Measurements from ENCODE around the gene HOXC11. TPM values are rescaled to one million over a fixed set of nuclear protein-coding genes. Genes with fewer than 3 reads are reported as not detected.

HOXC11 gene
- total and polyA plus RNA-seq, 2 donors (not counting 1 experiment from before 2014, with no cell fraction given) = not detected

DNA sequence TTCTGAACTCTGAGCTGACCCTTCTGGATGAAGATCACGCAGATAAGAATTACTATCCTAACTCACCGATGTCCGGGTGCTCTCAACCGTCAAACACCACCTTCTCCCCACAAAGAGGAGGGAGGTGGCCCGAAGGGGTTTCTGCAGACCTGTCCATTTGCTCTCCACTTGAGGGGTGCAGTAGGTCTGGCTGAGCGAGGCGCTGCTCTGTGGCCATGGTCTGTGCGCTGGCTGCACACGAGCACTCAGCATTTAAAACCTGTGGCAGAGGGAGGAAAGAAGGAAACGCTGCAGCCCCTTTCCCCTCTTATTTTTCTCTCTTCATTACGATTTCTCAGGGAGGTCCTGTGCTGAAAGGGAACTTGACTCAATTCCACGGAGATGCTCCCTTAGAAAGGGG lies 35.8 kb upstream of the HOXC11 start:
- CTCF ChIA-PET = no interaction called here
- H3K79me2 ChIP-seq (ENCODE audit: control insufficient read depth, insufficient read depth, low read length) = no peaks in the 10 kb centered on the region
- no peaks in the 10 kb centered on the region for H4K20me1 ChIP-seq (ENCODE audit: control insufficient read depth, insufficient read depth, low read length, poor library complexity, severe bottlenecking)
- Mint-ChIP-seq H3K4me3 (no peak overlapping the region), H3K27ac (no peak overlapping the region), H3K9me3 (ENCODE audit: insufficient read depth) (no peaks in the 10 kb centered on the region), H3K4me1 (peaks cover 10% of the 10 kb centered on the region), H3K27me3 (peaks cover 79% of the 10 kb centered on the region)
- peaks cover 0 to 56% (median 2%) of the 10 kb centered on the region in 3 donors for H3K9me3 ChIP-seq (ENCODE audit: control extremely low read depth in 1 of 3, control insufficient read depth in 2 of 3, insufficient read depth in 1 of 3, low read length in 2 of 3)
- H3K36me3 ChIP-seq (replicated peaks in 1 of 2; ENCODE audit: control extremely low read depth in 1 of 2, control insufficient read depth in 1 of 2, extremely low read depth in 1 of 2, insufficient read depth in 2 of 2, low read length in 1 of 2) = no peaks in the 10 kb centered on the region
- H3K9ac ChIP-seq (ENCODE audit: low read length) = no peak overlapping the region
- peaks cover 0 to 90% (median 73%) of the 10 kb centered on the region in 4 experiments for H3K27me3 ChIP-seq (replicated peaks in 1 of 4; ENCODE audit: control extremely low read depth in 1 of 4, control insufficient read depth in 3 of 4, insufficient read depth in 4 of 4, low read length in 3 of 4)
- H3K4me1 ChIP-seq (ENCODE audit: control insufficient read depth in 2 of 2, insufficient read depth in 2 of 2, low read length in 2 of 2) = peaks cover 10 to 30% of the 10 kb centered on the region in 2 donors
- H3K4me2 ChIP-seq (replicated peaks; ENCODE audit: low read depth, low read length, poor library complexity, severe bottlenecking) = no peak overlapping the region
- intact Hi-C loops (cut with micrococcal nuclease) = no loop called here
- POLR2A ChIA-PET = no interaction called here
- no peak for ATAC-seq (ENCODE audit: low read depth)
- no peak overlapping the region for H2AFZ ChIP-seq (ENCODE audit: insufficient read depth, low read depth, low read length, poor library complexity, severe bottlenecking)
- TF ChIP-seq, protein P1, sequence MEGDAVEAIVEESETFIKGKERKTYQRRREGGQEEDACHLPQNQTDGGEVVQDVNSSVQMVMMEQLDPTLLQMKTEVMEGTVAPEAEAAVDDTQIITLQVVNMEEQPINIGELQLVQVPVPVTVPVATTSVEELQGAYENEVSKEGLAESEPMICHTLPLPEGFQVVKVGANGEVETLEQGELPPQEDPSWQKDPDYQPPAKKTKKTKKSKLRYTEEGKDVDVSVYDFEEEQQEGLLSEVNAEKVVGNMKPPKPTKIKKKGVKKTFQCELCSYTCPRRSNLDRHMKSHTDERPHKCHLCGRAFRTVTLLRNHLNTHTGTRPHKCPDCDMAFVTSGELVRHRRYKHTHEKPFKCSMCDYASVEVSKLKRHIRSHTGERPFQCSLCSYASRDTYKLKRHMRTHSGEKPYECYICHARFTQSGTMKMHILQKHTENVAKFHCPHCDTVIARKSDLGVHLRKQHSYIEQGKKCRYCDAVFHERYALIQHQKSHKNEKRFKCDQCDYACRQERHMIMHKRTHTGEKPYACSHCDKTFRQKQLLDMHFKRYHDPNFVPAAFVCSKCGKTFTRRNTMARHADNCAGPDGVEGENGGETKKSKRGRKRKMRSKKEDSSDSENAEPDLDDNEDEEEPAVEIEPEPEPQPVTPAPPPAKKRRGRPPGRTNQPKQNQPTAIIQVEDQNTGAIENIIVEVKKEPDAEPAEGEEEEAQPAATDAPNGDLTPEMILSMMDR (IDR thresholded peaks at IDR 0.05) = no peak
- no peak for TF ChIP-seq EZH2 (IDR thresholded peaks at IDR 0.05; ENCODE audit: borderline replicate concordance, insufficient read depth, low read depth, low read length, poor library complexity, severe bottlenecking)
- 15% methylated on average over 5 of the region's 12 CpGs for WGBS (ENCODE audit: insufficient coverage)
- no peak overlapping the region for H3K4me3 ChIP-seq (ENCODE audit: control extremely low read depth in 1 of 5, extremely low read depth in 1 of 5, insufficient read depth in 1 of 5, low read depth in 2 of 5, low read length in 4 of 5)
- no peak overlapping the region for H3K27ac ChIP-seq (ENCODE audit: low read length in 2 of 2)
- no peak for DNase-seq

DNA sequence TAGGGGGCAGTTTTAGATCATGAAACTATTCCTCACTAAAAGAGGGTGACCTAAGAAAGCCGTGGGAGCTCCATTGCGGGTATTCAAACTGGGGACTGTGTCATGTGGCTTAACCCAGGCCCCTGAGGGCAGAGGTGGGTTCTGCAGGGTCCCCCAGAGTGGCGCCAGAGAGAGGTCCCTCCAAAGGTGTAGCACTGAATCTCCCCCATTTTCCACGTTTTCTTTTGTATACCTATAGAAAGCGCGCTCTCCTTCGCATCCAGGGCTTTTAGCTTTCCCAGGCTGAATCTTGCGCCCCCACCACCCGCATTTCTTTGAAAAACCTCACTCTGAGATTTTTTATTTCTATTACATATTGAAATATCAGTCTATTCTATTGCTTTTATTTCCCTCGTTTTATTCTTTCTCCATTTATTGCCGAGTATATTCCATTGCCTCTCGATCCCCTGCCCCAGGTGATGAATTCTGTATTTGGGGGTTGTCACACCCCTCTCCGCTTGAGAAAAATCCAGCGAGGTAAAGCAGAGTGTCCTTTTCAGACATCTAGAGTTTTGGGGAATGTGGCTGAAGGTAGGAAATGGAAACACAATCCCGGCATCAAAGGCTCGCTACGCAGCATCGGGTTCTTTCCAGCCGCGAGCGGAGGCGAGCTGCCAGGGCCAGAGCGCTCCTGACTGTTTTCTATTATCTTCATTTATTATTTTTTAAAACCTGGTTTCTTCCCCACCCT lies 35.2 kb upstream of the HOXC11 start:
- Histone ChIP-seq H3K79me2 (ENCODE audit: control insufficient read depth, insufficient read depth, low read length) (no peaks in the 10 kb centered on the region), H2AFZ (ENCODE audit: insufficient read depth, low read depth, low read length, poor library complexity, severe bottlenecking) (no peak overlapping the region), H3K9me3 (ENCODE audit: control extremely low read depth in 1 of 3, control insufficient read depth in 2 of 3, insufficient read depth in 1 of 3, low read length in 2 of 3) (peaks cover 0 to 56% (median 2%) of the 10 kb centered on the region in 3 donors), H3K4me3 (ENCODE audit: control extremely low read depth in 1 of 5, extremely low read depth in 1 of 5, insufficient read depth in 1 of 5, low read depth in 2 of 5, low read length in 4 of 5) (no peak overlapping the region), H3K4me1 (ENCODE audit: control insufficient read depth in 2 of 2, insufficient read depth in 2 of 2, low read length in 2 of 2) (peaks cover 10 to 30% of the 10 kb centered on the region in 2 donors), H4K20me1 (ENCODE audit: control insufficient read depth, insufficient read depth, low read length, poor library complexity, severe bottlenecking) (no peaks in the 10 kb centered on the region), H3K27me3 (replicated peaks in 1 of 4; ENCODE audit: control extremely low read depth in 1 of 4, control insufficient read depth in 3 of 4, insufficient read depth in 4 of 4, low read length in 3 of 4) (peaks cover 0 to 88% (median 70%) of the 10 kb centered on the region in 4 experiments), H3K9ac (ENCODE audit: low read length) (no peak overlapping the region), H3K27ac (ENCODE audit: low read length in 2 of 2) (no peak overlapping the region), H3K4me2 (replicated peaks; ENCODE audit: low read depth, low read length, poor library complexity, severe bottlenecking) (no peak overlapping the region), H3K36me3 (replicated peaks in 1 of 2; ENCODE audit: control extremely low read depth in 1 of 2, control insufficient read depth in 1 of 2, extremely low read depth in 1 of 2, insufficient read depth in 2 of 2, low read length in 1 of 2) (no peaks in the 10 kb centered on the region)
- Mint-ChIP-seq H3K9me3 (ENCODE audit: insufficient read depth) (no peaks in the 10 kb centered on the region), H3K4me3 (no peak overlapping the region), H3K27me3 (peaks cover 79% of the 10 kb centered on the region), H3K27ac (no peak overlapping the region), H3K4me1 (peaks cover 10% of the 10 kb centered on the region)
- whole genome bisulfite sequencing (ENCODE audit: insufficient coverage) = 22% methylated on average over 6 of the region's 23 CpGs
- DNase-seq = no peak
- no peak for ATAC-seq (ENCODE audit: low read depth)
- intact Hi-C loops (cut with micrococcal nuclease) = no loop called here
- POLR2A ChIA-PET = no interaction called here
- TF ChIP-seq, protein P1 (IDR thresholded peaks at IDR 0.05) = no peak
- no peak for TF ChIP-seq EZH2 (IDR thresholded peaks at IDR 0.05; ENCODE audit: borderline replicate concordance, insufficient read depth, low read depth, low read length, poor library complexity, severe bottlenecking)
- CTCF ChIA-PET = interaction anchor here (0.6 to 1.1 kb wide), 2 partner anchors 114 to 264 kb away, joined by 3 read pairs; no protein-coding TSS in a partner anchor
